ENCODE measurements around the gene C5orf46.

GRCh38 chr5:147851578-147851977 is 54.8 kb downstream of the C5orf46 start:
- no peak for TF ChIP-seq CTCF (IDR thresholded peaks at IDR 0.05)
- TF ChIP-seq EP300 (IDR thresholded peaks at IDR 0.05), result no peak
- no peak for TF ChIP-seq POLR2AphosphoS5 (IDR thresholded peaks at IDR 0.05)
- no peak for TF ChIP-seq POLR2A (IDR thresholded peaks at IDR 0.05)

Data from suprapubic skin (tissue), 4 donors.